Mesenchymal stem cell (in vitro differentiated cells and primary cell): ENCODE data around the gene KCNK15.

Experiments
- DNase-seq: peaks from one replicate; pipeline ENCODE4 v3.0.0-alpha.2; 2013
- H2AFZ ChIP-seq: one replicate; pipeline ENCODE4 v1.6.1; 2013; ENCODE audit warnings: low read depth, mild to moderate bottlenecking, control low read depth, inconsistent platforms, low read length, moderate library complexity
- H2AK5ac ChIP-seq: 2 replicates; pipeline ENCODE4 v1.6.1; 2013; ENCODE audit warnings: low read length, moderate library complexity, mild to moderate bottlenecking, inconsistent platforms; ENCODE audit not compliant: severe bottlenecking
- H2BK120ac ChIP-seq: one replicate; pipeline ENCODE4 v1.6.1; 2013; ENCODE audit warnings: low read depth, mild to moderate bottlenecking, inconsistent platforms, low read length, moderate library complexity
- H2BK12ac ChIP-seq, 2 experiments: one replicate each; pipeline ENCODE4 v1.6.1; 2013; ENCODE audit warnings: inconsistent platforms in 2 of 2, low read length in 2 of 2, mild to moderate bottlenecking in 2 of 2, moderate library complexity in 2 of 2, control low read depth in 1 of 2
- H2BK15ac ChIP-seq: one replicate; pipeline ENCODE4 v1.6.1; 2013; ENCODE audit warnings: mild to moderate bottlenecking, low read depth, inconsistent platforms; ENCODE audit not compliant: poor library complexity, severe bottlenecking
- H2BK5ac ChIP-seq: 2 replicates; pipeline ENCODE4 v1.6.1; 2013; ENCODE audit warnings: low read depth, mild to moderate bottlenecking, low read length, control low read depth, inconsistent platforms; ENCODE audit not compliant: poor library complexity, severe bottlenecking
- H3K14ac ChIP-seq, 2 experiments: one replicate each; pipeline ENCODE4 v1.6.1; 2013; ENCODE audit warnings: inconsistent platforms in 2 of 2, low read length in 2 of 2, control low read depth in 1 of 2, mild to moderate bottlenecking in 1 of 2, moderate library complexity in 1 of 2
- H3K18ac ChIP-seq, 2 experiments: one replicate each; pipeline ENCODE4 v1.6.1; 2013; ENCODE audit warnings: inconsistent platforms in 2 of 2, low read length in 2 of 2, control low read depth in 1 of 2, low read depth in 1 of 2, mild to moderate bottlenecking in 1 of 2
- H3K23ac ChIP-seq, 2 experiments: one replicate each; pipeline ENCODE4 v1.6.1; 2013; ENCODE audit warnings: inconsistent platforms in 2 of 2, low read length in 2 of 2, mild to moderate bottlenecking in 2 of 2, moderate library complexity in 2 of 2, control low read depth in 1 of 2
- H3K27ac ChIP-seq: 2 replicates; pipeline ENCODE4 v1.5.1; 2013; ENCODE audit warnings: mild to moderate bottlenecking, moderate library complexity, low read length, control low read depth, inconsistent platforms; ENCODE audit not compliant: poor library complexity, severe bottlenecking
- H3K27me3 ChIP-seq, 2 experiments: 2 replicates each; pipeline versions ENCODE4 v1.6.1 to v1.7.0; 2013; ENCODE audit warnings: low read length in 2 of 2, mild to moderate bottlenecking in 2 of 2, moderate library complexity in 2 of 2, control low read depth in 1 of 2, inconsistent platforms in 1 of 2; ENCODE audit not compliant: control insufficient read depth in 1 of 2, insufficient read depth in 1 of 2
- H3K36me3 ChIP-seq, 2 experiments: 2 replicates each; pipeline versions ENCODE4 v1.6.1 to v1.7.0; 2013; ENCODE audit warnings: low read length in 2 of 2, control low read depth in 1 of 2, inconsistent platforms in 1 of 2, low read depth in 1 of 2, mild to moderate bottlenecking in 1 of 2; ENCODE audit not compliant: insufficient read depth in 2 of 2, control insufficient read depth in 1 of 2
- H3K4ac ChIP-seq, 2 experiments: one replicate each; pipeline ENCODE4 v1.6.1; 2013; ENCODE audit warnings: inconsistent platforms in 2 of 2, low read length in 2 of 2, mild to moderate bottlenecking in 2 of 2, moderate library complexity in 2 of 2, control low read depth in 1 of 2, low read depth in 1 of 2
- H3K4me1 ChIP-seq: 2 replicates; pipeline ENCODE4 v1.6.1; 2013; ENCODE audit warnings: low read depth, low read length, control low read depth; ENCODE audit not compliant: control insufficient read depth, insufficient read depth
- H3K4me2 ChIP-seq: 2 replicates; pipeline ENCODE4 v1.6.1; 2013; ENCODE audit warnings: low read length, mild to moderate bottlenecking, inconsistent platforms; ENCODE audit not compliant: poor library complexity, severe bottlenecking
- H3K4me3 ChIP-seq, 2 experiments: 2 replicates each; pipeline versions ENCODE4 v1.5.1 to v1.7.0; 2013; ENCODE audit warnings: low read length in 2 of 2, mild to moderate bottlenecking in 2 of 2, control low read depth in 1 of 2, low read depth in 1 of 2; ENCODE audit not compliant: insufficient read depth in 1 of 2
- H3K79me1 ChIP-seq: replicated peaks from 2 replicates; pipeline ENCODE4 v1.6.1; 2013; ENCODE audit warnings: mild to moderate bottlenecking, control low read depth, low read length, inconsistent platforms; ENCODE audit not compliant: poor library complexity, severe bottlenecking
- H3K9ac ChIP-seq: 2 replicates; pipeline ENCODE4 v1.7.0; 2013; ENCODE audit warnings: mild to moderate bottlenecking, low read length, moderate library complexity
- H3K9me3 ChIP-seq: 2 replicates; pipeline ENCODE4 v1.7.0; 2013; ENCODE audit warnings: mild to moderate bottlenecking, low read length; ENCODE audit not compliant: control insufficient read depth
- H4K8ac ChIP-seq: one replicate; pipeline ENCODE4 v1.6.1; 2013; ENCODE audit warnings: inconsistent platforms, mild to moderate bottlenecking, low read length, moderate library complexity
- H4K91ac ChIP-seq: one replicate; pipeline ENCODE4 v1.6.1; 2013; ENCODE audit warnings: mild to moderate bottlenecking, low read length, inconsistent platforms
- WGBS: methylation state at CpG from one replicate; pipeline ENCODE4 v1.1.7; 2013; ENCODE audit warnings: mixed read lengths; 5-methylcytosine and 5-hydroxymethylcytosine counted together

KCNK15 gene

DNA sequence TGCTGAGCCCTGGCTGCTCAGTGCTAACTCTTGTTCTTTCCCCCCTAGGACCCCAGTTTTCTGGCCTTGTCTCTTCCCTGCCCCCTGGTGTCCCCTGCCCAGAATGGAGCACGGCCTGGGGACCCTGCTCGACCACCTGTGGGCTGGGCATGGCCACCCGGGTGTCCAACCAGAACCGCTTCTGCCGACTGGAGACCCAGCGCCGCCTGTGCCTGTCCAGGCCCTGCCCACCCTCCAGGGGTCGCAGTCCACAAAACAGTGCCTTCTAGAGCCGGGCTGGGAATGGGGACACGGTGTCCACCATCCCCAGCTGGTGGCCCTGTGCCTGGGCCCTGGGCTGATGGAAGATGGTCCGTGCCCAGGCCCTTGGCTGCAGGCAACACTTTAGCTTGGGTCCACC is 18.6 kb upstream of the KCNK15 start:
- Histone ChIP-seq H3K79me1 (no peaks in the 10 kb centered on the region), H2BK5ac (no peak overlapping the region), H2AK5ac (peak overlapping the region; percentile 34), H3K18ac (no peak overlapping the region), H3K4ac (peak overlapping the region; percentile 11 to 18), H2BK120ac (no peak overlapping the region), H2BK12ac (no peak overlapping the region), H4K91ac (peak overlapping the region; percentile 29), H2BK15ac (no peak overlapping the region), H3K4me1 (peaks cover 14% of the 10 kb centered on the region), H3K9ac (no peak overlapping the region), H2AFZ (no peak overlapping the region), H3K9me3 (no peaks in the 10 kb centered on the region), H3K4me3 (no peak overlapping the region), H3K14ac (no peak overlapping the region), H3K27ac (no peak overlapping the region), H3K4me2 (no peak overlapping the region), H4K8ac (no peak overlapping the region), H3K27me3 (no peaks in the 10 kb centered on the region), H3K36me3 (peaks cover 3 to 55% of the 10 kb centered on the region in 2 experiments), H3K23ac (no peak overlapping the region)
- 89% methylated on average over 11 of the region's 11 CpGs for WGBS
- DNase-seq, result no peak

DNA sequence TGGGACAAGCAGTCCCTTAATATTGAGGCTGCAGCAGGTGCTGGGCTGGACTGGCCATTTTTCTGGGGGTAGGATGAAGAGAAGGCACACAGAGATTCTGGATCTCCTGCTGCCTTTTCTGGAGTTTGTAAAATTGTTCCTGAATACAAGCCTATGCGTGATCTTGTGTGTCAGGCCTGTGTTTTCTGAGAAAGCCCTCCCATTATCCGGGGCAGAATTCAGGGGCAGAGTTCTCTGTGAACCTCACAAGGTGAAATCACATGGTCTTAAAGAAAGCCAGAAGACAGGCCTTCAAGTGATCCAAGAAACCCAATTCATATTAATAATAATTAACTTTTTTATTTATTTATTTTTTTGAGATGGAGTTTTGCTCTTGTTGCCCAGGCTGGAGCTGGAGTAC is 18.0 kb upstream of the KCNK15 start:
- no peak overlapping the region for H4K8ac ChIP-seq
- WGBS, result 85% methylated on average over 2 of the region's 2 CpGs

DNA sequence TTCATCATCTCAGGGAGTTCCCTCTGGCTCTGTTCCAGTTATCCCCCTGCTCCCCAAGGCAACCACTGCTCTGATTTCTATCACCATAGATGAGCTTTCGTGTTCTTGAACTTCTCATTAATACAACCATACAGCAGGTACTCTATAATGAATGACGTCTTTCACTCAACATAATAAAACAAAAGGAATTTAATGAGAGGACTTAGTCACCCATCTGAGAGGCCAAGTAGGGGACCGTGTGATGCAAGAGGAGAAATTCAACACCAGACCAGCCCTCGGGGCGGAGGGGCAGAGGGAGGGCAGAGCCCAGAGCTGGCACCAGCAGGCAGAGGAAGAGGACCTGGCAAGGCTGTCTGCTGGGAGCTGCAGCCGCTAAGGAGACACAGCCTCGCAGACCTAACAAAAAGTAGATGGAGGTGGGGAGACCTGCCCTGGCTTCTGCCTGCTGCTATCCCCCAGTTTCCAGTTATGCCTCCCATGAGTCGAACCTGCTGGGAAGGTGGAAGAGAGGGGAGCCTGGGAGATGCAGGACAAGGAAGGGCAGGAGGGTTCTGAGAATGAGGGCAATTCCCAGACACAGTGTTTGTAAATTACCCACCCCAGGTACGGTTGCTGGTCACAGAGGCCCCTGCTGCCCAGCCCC is 16.7 kb upstream of the KCNK15 start:
- Histone ChIP-seq H2AK5ac (peak overlapping the region; percentile 1), H3K27ac (peak overlapping the region; percentile 38), H2BK15ac (no peak overlapping the region), H3K79me1 (no peaks in the 10 kb centered on the region), H3K4me2 (no peak overlapping the region), H2BK120ac (no peak overlapping the region), H3K27me3 (no peaks in the 10 kb centered on the region), H2BK5ac (no peak overlapping the region), H3K18ac (no peak overlapping the region), H3K4me1 (peaks cover 17% of the 10 kb centered on the region), H3K4me3 (no peak overlapping the region), H2AFZ (no peak overlapping the region), H3K23ac (no peak overlapping the region), H3K9me3 (no peaks in the 10 kb centered on the region), H3K9ac (peak overlapping the region; percentile 57), H4K91ac (no peak overlapping the region), H3K14ac (no peak overlapping the region), H3K36me3 (peaks cover 3 to 36% of the 10 kb centered on the region in 2 experiments), H4K8ac (no peak overlapping the region), H2BK12ac (no peak overlapping the region), H3K4ac (no peak overlapping the region)
- peak; percentile 61 for DNase-seq
- WGBS, result 35% methylated on average over 9 of the region's 9 CpGs

More for the DNA sequence above, 18.0 kb upstream of the KCNK15 start:
- Histone ChIP-seq H3K79me1 (no peaks in the 10 kb centered on the region), H2AK5ac (peak overlapping the region; percentile 43), H3K4ac (no peak overlapping the region), H3K4me3 (no peak overlapping the region), H3K4me1 (peaks cover 14% of the 10 kb centered on the region), H3K4me2 (no peak overlapping the region), H2AFZ (no peak overlapping the region), H3K27me3 (no peaks in the 10 kb centered on the region), H3K18ac (no peak overlapping the region), H4K91ac (no peak overlapping the region), H2BK120ac (no peak overlapping the region), H2BK12ac (no peak overlapping the region), H3K36me3 (peaks cover 3 to 49% of the 10 kb centered on the region in 2 experiments), H3K14ac (no peak overlapping the region), H2BK15ac (no peak overlapping the region), H3K9ac (peak overlapping the region; percentile 8), H2BK5ac (no peak overlapping the region), H3K23ac (no peak overlapping the region), H3K9me3 (no peaks in the 10 kb centered on the region), H3K27ac (no peak overlapping the region)
- DNase-seq, result no peak

DNA sequence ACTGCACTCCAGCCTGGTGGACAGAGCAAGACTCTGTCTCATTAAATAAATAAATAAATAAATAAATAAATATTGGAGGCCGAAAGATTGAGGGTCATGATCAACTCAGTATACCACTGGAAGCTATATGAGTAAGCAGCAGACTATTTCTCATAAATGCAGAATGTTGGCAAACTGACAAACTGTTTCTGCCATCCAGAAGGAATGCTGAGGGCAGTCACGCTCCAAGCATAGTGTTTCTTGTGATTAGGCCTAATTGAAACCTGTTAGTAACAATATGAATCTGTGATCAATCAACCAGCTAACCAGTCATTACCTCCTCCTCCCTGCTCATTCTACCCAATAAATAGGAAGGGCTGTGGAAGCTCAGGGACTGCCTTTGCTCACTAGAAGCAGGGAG is 15.2 kb upstream of the KCNK15 start:
- Histone ChIP-seq H3K4me2 (no peak overlapping the region), H2AK5ac (no peak overlapping the region), H3K9ac (peak overlapping the region; percentile 4), H4K8ac (no peak overlapping the region), H2BK120ac (no peak overlapping the region), H3K27me3 (no peaks in the 10 kb centered on the region), H3K14ac (no peak overlapping the region), H2BK12ac (no peak overlapping the region), H3K4me3 (no peak overlapping the region), H3K9me3 (no peaks in the 10 kb centered on the region), H3K79me1 (no peaks in the 10 kb centered on the region), H2BK15ac (no peak overlapping the region), H3K4ac (no peak overlapping the region), H3K4me1 (peaks cover 20% of the 10 kb centered on the region), H3K36me3 (peaks cover 3 to 22% of the 10 kb centered on the region in 2 experiments), H2BK5ac (no peak overlapping the region), H4K91ac (no peak overlapping the region), H3K23ac (no peak overlapping the region), H2AFZ (no peak overlapping the region), H3K18ac (no peak overlapping the region), H3K27ac (peak overlapping the region; percentile 74)
- WGBS, result 26% methylated on average over 2 of the region's 2 CpGs
- DNase-seq, result peak; percentile 67
